Measurements from ENCODE around the gene PLCB1.

PLCB1 gene

DNA sequence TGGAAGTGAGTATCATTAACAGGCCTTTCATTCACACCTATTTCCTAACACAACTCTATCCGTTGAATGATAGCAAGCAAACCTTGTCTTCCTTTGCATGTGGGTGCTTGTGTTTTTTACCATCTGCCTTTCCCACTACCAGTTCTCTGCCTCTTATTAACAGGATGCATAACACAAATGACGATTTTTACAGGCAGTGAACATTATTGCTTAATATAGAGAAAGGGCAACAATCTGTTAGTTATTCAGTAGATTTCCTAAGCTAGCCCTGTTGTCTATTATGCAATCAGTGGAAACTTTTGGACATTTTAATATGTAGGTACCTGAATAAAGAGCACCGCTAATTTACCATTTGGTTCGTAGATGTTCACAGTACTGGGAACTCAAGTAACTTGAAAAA, 588.0 kb downstream of the PLCB1 start:
- Histone ChIP-seq H3K36me3 (ENCODE audit: insufficient read depth, low read length) (no peaks in the 10 kb centered on the region), H2AFZ (ENCODE audit: low read length) (no peak overlapping the region), H3K9ac (ENCODE audit: low read length) (no peak overlapping the region), H3K4me3 (ENCODE audit: low read depth, low read length, poor library complexity, severe bottlenecking) (no peak overlapping the region), H4K20me1 (ENCODE audit: insufficient read depth, low read length) (no peaks in the 10 kb centered on the region), H3F3A (ENCODE audit: insufficient read depth, low read length) (no peaks in the 10 kb centered on the region), H3K9me2 (ENCODE audit: low read depth, low read length) (no peaks in the 10 kb centered on the region), H3K27ac (ENCODE audit: low read depth, low read length, poor library complexity, severe bottlenecking) (no peak overlapping the region), H3K4me2 (ENCODE audit: low read length) (no peak overlapping the region), H3K9me3 (ENCODE audit: low read length) (no peaks in the 10 kb centered on the region), H3K27me3 (ENCODE audit: insufficient read depth, low read length) (no peaks in the 10 kb centered on the region; the same call in 1 of the 2 replicates), H3K79me2 (ENCODE audit: insufficient read depth, low read length) (no peaks in the 10 kb centered on the region), H3K4me1 (ENCODE audit: insufficient read depth, low read length, severe bottlenecking) (peaks cover 10% of the 10 kb centered on the region)
- no peak for TF ChIP-seq EZH2 (IDR thresholded peaks at IDR 0.05; ENCODE audit: borderline replicate concordance, low read length)
- TF ChIP-seq, protein P1, sequence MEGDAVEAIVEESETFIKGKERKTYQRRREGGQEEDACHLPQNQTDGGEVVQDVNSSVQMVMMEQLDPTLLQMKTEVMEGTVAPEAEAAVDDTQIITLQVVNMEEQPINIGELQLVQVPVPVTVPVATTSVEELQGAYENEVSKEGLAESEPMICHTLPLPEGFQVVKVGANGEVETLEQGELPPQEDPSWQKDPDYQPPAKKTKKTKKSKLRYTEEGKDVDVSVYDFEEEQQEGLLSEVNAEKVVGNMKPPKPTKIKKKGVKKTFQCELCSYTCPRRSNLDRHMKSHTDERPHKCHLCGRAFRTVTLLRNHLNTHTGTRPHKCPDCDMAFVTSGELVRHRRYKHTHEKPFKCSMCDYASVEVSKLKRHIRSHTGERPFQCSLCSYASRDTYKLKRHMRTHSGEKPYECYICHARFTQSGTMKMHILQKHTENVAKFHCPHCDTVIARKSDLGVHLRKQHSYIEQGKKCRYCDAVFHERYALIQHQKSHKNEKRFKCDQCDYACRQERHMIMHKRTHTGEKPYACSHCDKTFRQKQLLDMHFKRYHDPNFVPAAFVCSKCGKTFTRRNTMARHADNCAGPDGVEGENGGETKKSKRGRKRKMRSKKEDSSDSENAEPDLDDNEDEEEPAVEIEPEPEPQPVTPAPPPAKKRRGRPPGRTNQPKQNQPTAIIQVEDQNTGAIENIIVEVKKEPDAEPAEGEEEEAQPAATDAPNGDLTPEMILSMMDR (IDR thresholded peaks at IDR 0.05; ENCODE audit: low read length), result no peak

DNA sequence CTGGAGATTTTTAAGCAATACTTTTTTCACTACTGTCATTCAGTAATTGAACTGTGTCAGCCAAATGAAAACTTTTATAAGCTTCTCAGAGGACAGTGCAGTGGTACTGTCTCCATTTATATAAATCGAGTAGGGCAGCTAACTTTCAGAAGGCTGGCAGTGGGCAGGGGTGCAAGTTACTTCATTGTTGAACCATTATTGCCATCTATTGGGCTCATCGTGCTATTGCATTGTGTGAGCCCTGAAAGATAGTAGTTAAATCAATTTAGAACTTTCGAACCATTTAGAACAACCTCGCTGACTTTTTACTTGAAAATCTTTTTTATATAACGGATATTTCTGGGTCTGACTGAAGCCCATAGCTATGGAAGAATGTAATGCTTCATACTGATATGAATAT, 589.0 kb downstream of the PLCB1 start:
- H3K36me3 ChIP-seq (ENCODE audit: insufficient read depth, low read length), result no peaks in the 10 kb centered on the region
- no peak overlapping the region for H3K27ac ChIP-seq (ENCODE audit: low read depth, low read length, poor library complexity, severe bottlenecking)
- H4K20me1 ChIP-seq (ENCODE audit: insufficient read depth, low read length), result no peaks in the 10 kb centered on the region
- TF ChIP-seq, protein P1 (IDR thresholded peaks at IDR 0.05; ENCODE audit: low read length), result peak; percentile 74
- TF ChIP-seq EZH2 (IDR thresholded peaks at IDR 0.05; ENCODE audit: borderline replicate concordance, low read length), result no peak
- H3K4me1 ChIP-seq (ENCODE audit: insufficient read depth, low read length, severe bottlenecking), result peaks cover 10% of the 10 kb centered on the region
- no peaks in the 10 kb centered on the region; the same call in 1 of the 2 replicates for H3K27me3 ChIP-seq (ENCODE audit: insufficient read depth, low read length)
- no peaks in the 10 kb centered on the region for H3K9me3 ChIP-seq (ENCODE audit: low read length)
- no peak overlapping the region for H3K4me2 ChIP-seq (ENCODE audit: low read length)
- no peak overlapping the region for H2AFZ ChIP-seq (ENCODE audit: low read length)
- H3F3A ChIP-seq (ENCODE audit: insufficient read depth, low read length), result no peaks in the 10 kb centered on the region
- H3K4me3 ChIP-seq (ENCODE audit: low read depth, low read length, poor library complexity, severe bottlenecking), result no peak overlapping the region
- H3K9me2 ChIP-seq (ENCODE audit: low read depth, low read length), result no peaks in the 10 kb centered on the region
- no peaks in the 10 kb centered on the region for H3K79me2 ChIP-seq (ENCODE audit: insufficient read depth, low read length)
- H3K9ac ChIP-seq (ENCODE audit: low read length), result no peak overlapping the region

DNA sequence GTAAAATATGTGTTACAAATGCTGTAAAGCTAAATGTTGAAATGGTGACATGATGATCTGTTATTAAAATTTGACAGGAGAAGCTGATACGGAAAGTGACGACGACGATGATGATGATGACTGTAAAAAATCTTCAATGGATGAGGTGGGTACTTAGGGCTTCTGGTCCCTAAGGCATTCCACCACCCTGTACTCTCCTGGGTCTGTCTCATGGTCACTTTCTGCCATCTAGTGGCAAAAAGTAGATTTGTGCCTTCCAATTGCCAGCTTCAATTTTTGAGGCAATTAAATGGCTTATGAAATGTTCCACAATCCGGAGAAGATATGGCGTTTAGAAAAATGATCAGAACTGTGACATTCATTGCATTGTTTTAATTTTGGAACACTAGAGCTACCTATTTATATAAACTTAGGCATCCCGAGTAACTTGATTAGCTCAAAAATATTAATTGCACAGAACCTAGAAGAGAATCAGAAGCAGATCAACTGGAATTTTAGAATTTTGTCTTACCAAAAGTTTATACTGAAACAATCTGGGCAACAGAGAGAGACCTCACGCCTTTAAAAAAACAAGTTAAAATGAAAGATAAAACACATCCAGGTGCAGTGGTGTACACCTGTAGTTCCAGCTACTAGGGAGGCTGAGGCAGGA, 590.3 kb downstream of the PLCB1 start:
- Histone ChIP-seq H3K4me3 (ENCODE audit: low read depth, low read length, poor library complexity, severe bottlenecking) (no peak overlapping the region), H3K9me3 (ENCODE audit: low read length) (no peaks in the 10 kb centered on the region), H3K27ac (ENCODE audit: low read depth, low read length, poor library complexity, severe bottlenecking) (no peak overlapping the region), H3F3A (ENCODE audit: insufficient read depth, low read length) (no peaks in the 10 kb centered on the region), H2AFZ (ENCODE audit: low read length) (no peak overlapping the region), H3K4me1 (ENCODE audit: insufficient read depth, low read length, severe bottlenecking) (peaks cover 10% of the 10 kb centered on the region), H3K27me3 (ENCODE audit: insufficient read depth, low read length) (0 out of 2 replicates have a peak, but pooled peaks cover 3% of the 10 kb centered on the region), H3K36me3 (ENCODE audit: insufficient read depth, low read length) (no peaks in the 10 kb centered on the region; the same call in 1 of the 2 replicates), H3K79me2 (ENCODE audit: insufficient read depth, low read length) (no peaks in the 10 kb centered on the region), H4K20me1 (ENCODE audit: insufficient read depth, low read length) (no peaks in the 10 kb centered on the region), H3K9me2 (ENCODE audit: low read depth, low read length) (no peaks in the 10 kb centered on the region), H3K9ac (ENCODE audit: low read length) (no peak overlapping the region), H3K4me2 (ENCODE audit: low read length) (no peak overlapping the region)
- TF ChIP-seq EZH2 (IDR thresholded peaks at IDR 0.05; ENCODE audit: borderline replicate concordance, low read length), result no peak
- TF ChIP-seq, protein P1 (IDR thresholded peaks at IDR 0.05; ENCODE audit: low read length), result peak; percentile 89
